Activated CD4-positive, alpha-beta memory T cell treated with anti-CD3 and anti-CD28 coated beads, Interleukin-2, amount 10 ng/mL, durations not matched to agents 7 days and 5 days (primary cell): ENCODE results near the gene PTPRM. TPM values are rescaled to one million over a fixed set of nuclear protein-coding genes. Genes with fewer than 3 reads are reported as not detected.

Experiments used
- CTCF ChIA-PET: fragments of 350-600 bp; sonication (Branson Sonifier 250); formaldehyde crosslinking; loops from one replicate; lab custom pipeline; 2021; ENCODE audit warnings: antibody characterized with exemption, inconsistent platforms; lab: Charles Lee
- POLR2A ChIA-PET: fragments of 350-600 bp; sonication (Branson Sonifier 250); formaldehyde crosslinking; loops from one replicate; lab custom pipeline; 2021; ENCODE audit warnings: antibody characterized with exemption; lab: Charles Lee
- DNase-seq: peaks from one replicate; pipeline ENCODE4 v3.0.0-alpha.2; 2020
- H3K27ac Mint-ChIP-seq: one replicate; pipeline ENCODE4 v1.8.0; 2021; ENCODE audit warnings: mild to moderate bottlenecking, mixed read lengths
- H3K27me3 Mint-ChIP-seq: one replicate; pipeline ENCODE4 v1.8.0; 2021; ENCODE audit warnings: mixed read lengths
- H3K36me3 Mint-ChIP-seq: one replicate; pipeline ENCODE4 v1.8.0; 2021; ENCODE audit warnings: low read depth, mixed read lengths
- H3K4me1 Mint-ChIP-seq: one replicate; pipeline ENCODE4 v1.8.0; 2021; ENCODE audit warnings: mixed read lengths
- H3K4me3 Mint-ChIP-seq: one replicate; pipeline ENCODE4 v1.8.0; 2021; ENCODE audit warnings: mild to moderate bottlenecking, mixed read lengths
- H3K9me3 Mint-ChIP-seq: one replicate; pipeline ENCODE4 v1.8.0; 2021; ENCODE audit warnings: mixed read lengths
- total RNA-seq, 2 experiments: library from RNA; stranded (reverse); gene quantifications; one replicate each; pipeline ENCODE4 v1.2.3, GENCODE V29; 2021

PTPRM gene
- total RNA-seq, 2 experiments from 2014 or later: 9.3 to 12.3 TPM

DNA sequence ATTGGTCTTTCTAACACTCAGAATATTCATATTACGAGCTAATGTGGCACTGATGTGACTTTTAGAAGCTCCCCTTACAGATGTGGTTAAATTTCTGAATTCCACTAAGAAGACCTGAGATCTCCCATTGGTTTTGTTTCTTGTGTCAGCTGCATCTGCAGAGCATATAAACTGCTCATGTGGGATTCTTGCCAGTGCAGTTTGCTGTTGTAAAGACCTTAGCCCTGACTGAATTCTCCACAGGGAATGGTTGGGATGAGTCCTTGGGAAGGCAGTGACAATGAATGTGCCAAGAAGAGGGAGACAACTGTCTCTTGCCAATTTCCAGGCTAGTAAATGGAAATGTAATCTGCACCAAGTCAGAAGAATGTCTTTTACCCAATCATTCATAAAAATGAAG is 94.1 kb downstream of the PTPRM start:
- H3K4me3 Mint-ChIP-seq: no peak overlapping the region
- no peak for DNase-seq
- H3K27ac Mint-ChIP-seq: no peak overlapping the region
- H3K4me1 Mint-ChIP-seq: no peaks in the 10 kb centered on the region
- CTCF ChIA-PET: no interaction called here
- no peaks in the 10 kb centered on the region for H3K36me3 Mint-ChIP-seq
- POLR2A ChIA-PET: no interaction called here
- peaks cover 1% of the 10 kb centered on the region for H3K27me3 Mint-ChIP-seq
- peaks cover 2% of the 10 kb centered on the region for H3K9me3 Mint-ChIP-seq

DNA sequence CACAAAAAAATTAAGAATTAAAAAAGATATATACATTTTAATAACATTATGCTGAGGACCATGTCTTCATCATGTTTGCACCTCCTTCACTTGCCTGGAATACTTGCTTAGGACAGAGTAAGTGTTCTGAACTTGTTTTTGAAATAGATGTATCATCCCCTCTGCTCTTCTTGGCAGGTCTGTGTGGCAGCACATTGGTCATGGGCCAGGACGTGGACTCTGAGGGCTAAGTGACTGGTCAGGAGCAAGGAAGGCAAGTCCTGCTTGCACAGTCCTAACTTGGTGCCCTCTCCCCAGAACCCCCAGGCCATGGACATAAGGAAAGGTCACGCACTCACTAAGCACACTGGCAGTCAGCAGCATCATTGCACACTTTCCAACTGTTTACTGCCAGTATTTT is 95.8 kb downstream of the PTPRM start:
- no peaks in the 10 kb centered on the region for H3K27me3 Mint-ChIP-seq
- H3K4me3 Mint-ChIP-seq: no peak overlapping the region
- no peak overlapping the region for H3K27ac Mint-ChIP-seq
- ChIA-PET CTCF (no interaction called here), POLR2A (no interaction called here)
- no peaks in the 10 kb centered on the region for H3K36me3 Mint-ChIP-seq
- H3K4me1 Mint-ChIP-seq: no peaks in the 10 kb centered on the region
- H3K9me3 Mint-ChIP-seq: no peaks in the 10 kb centered on the region
- DNase-seq: no peak

DNA sequence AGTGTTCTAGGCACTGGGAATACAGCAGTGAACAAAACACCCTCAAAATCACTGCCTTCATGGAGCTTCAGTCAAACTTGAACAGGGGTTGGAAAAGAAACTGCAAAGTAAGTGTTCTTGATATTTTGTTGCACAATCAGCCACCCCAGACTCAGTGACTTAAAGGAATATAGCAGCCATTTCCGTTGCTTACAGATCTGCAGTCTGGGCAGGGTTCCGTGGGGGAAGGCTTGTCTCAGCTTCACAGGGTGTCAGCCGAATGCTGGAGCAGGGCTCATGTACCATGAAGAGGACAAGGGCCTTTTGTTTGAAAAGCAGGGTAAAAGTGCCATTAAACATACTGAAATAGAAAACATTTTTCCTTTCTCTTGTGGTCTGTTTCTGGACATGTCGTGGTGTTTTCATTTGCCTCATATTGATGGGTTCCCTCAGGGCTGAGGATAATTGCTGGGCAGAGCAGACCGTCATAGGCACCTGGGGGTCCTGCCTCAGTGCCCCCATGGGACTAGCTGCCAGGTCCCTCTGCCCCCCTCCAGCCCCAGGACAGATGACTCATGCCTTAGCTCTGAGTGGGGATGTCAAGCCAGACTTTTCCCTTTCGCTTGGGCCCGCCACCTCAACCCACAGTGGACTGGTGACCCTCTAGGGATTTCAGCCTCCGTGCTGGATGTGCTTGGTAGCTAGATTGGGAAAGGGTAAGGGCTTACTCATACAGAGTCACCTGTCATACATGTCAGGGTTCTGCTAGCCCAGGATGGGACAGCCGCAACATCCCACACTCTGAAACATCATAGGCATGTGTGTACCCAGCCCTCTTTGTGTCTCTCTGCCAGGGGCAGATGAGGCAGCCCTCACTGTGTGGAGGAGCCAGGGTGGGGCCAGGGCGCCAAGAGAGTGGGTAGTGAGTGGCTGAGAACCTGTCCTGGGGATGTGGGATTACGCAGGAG is 96.5 kb downstream of the PTPRM start:
- Mint-ChIP-seq H3K27me3 (no peaks in the 10 kb centered on the region), H3K36me3 (no peaks in the 10 kb centered on the region), H3K4me1 (no peaks in the 10 kb centered on the region), H3K4me3 (no peak overlapping the region), H3K27ac (no peak overlapping the region), H3K9me3 (no peaks in the 10 kb centered on the region)
- ChIA-PET POLR2A (no interaction called here), CTCF (no interaction called here)
- no peak for DNase-seq

DNA sequence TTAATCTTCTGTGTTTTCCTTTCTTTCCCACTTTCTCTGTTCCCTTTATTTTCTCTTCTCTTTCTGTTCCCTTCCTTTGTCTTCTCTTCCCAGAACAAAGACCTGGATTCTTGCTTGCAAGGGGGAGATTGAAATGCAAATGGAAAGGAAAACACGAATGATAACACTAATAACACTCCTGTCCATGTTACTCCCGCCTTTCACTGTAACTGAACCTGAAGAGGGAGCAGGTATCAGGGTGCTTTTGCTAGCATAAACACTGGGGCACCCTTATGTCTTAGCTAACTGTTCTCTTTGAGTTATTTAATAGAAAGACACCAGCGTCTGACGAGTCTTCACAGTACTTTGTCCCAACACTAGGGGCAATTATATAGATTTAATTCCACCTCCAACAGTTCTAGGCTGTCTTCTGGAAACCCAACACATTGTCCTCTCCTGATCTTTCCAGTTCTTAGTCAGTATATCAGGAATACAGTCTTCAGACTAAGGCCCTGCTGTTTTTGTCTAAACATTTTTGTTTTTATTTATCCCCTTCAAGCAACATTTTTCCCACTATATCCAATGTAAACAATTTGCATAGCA is 99.2 kb downstream of the PTPRM start:
- Mint-ChIP-seq H3K4me3 (no peak overlapping the region), H3K4me1 (no peaks in the 10 kb centered on the region), H3K27ac (no peak overlapping the region), H3K36me3 (no peaks in the 10 kb centered on the region), H3K9me3 (no peaks in the 10 kb centered on the region), H3K27me3 (no peaks in the 10 kb centered on the region)
- ChIA-PET CTCF (no interaction called here), POLR2A (no interaction called here)
- DNase-seq: no peak

DNA sequence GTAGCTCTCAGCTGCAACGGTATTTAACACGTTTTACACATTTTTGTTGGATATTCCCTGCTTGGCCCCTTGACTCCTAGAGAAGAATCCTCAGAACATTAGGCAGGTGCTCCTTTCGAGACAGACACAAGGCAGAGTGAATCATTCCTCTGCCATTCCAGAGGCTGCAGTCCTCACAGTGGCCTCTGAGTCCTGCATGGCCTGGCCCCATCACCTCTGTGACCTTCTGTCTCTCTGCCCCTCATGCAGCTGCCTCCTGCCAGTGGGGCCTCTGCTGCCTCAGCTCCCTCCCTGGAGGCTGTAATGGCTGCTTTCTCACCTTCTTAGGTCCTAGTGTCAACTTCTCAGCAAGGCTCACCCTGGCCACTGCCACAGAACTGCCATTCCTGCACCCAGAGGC is 101.3 kb downstream of the PTPRM start:
- Mint-ChIP-seq H3K27me3 (no peaks in the 10 kb centered on the region), H3K4me3 (no peak overlapping the region), H3K9me3 (no peaks in the 10 kb centered on the region), H3K27ac (no peak overlapping the region), H3K4me1 (no peaks in the 10 kb centered on the region), H3K36me3 (no peaks in the 10 kb centered on the region)
- no peak for DNase-seq
- ChIA-PET CTCF (interaction anchor here (0.9 kb wide), 1 partner anchor 259 kb away, joined by 3 read pairs; no protein-coding TSS in a partner anchor), POLR2A (no interaction called here)

DNA sequence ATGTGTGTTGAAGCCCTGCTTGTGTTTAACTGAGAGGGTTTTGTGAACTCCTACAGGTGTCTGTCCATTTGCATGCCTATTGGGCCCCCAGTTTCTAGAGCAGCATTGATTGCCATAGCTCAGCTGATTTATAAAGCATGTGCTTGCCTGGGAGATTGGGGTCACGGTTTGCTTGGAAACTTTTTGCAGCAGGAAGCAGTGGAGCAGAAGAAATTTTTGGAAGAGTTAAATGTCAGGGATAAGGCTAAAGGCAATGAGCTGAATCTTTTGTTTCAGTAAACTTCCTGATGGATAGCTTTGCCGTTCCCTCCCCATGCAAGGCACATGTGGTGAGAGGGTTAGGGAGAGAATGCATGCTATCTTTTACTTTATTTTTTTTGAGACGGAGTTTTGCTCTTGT is 102.2 kb downstream of the PTPRM start:
- CTCF ChIA-PET: no interaction called here
- no peak overlapping the region for H3K4me3 Mint-ChIP-seq
- H3K4me1 Mint-ChIP-seq: no peaks in the 10 kb centered on the region
- H3K9me3 Mint-ChIP-seq: no peaks in the 10 kb centered on the region
- no peak overlapping the region for H3K27ac Mint-ChIP-seq
- no peaks in the 10 kb centered on the region for H3K36me3 Mint-ChIP-seq
- DNase-seq: no peak
- H3K27me3 Mint-ChIP-seq: no peaks in the 10 kb centered on the region
- POLR2A ChIA-PET: no interaction called here

DNA sequence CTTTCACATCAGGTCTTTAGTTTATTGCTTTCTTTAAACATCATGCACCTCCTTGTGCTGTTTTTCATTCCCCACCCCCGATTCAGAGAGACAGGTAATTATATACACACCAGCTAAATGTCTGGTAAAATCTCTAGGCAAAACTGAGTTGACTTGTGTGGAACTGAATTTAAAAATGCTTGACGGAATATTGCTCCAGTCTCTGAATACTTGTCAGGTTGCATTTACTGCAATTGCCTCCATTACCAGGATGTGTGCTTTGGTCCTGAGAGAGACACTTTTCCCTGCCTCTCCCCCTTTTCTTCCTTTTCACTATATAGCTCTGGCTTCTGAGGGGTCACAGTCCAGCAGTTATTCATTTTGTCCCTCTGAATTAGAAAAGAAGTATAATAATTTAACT is 104.0 kb downstream of the PTPRM start:
- DNase-seq: no peak
- H3K27me3 Mint-ChIP-seq: no peaks in the 10 kb centered on the region
- ChIA-PET CTCF (no interaction called here), POLR2A (no interaction called here)
- no peak overlapping the region for H3K4me3 Mint-ChIP-seq
- no peaks in the 10 kb centered on the region for H3K4me1 Mint-ChIP-seq
- no peaks in the 10 kb centered on the region for H3K9me3 Mint-ChIP-seq
- no peaks in the 10 kb centered on the region for H3K36me3 Mint-ChIP-seq
- H3K27ac Mint-ChIP-seq: no peak overlapping the region

DNA sequence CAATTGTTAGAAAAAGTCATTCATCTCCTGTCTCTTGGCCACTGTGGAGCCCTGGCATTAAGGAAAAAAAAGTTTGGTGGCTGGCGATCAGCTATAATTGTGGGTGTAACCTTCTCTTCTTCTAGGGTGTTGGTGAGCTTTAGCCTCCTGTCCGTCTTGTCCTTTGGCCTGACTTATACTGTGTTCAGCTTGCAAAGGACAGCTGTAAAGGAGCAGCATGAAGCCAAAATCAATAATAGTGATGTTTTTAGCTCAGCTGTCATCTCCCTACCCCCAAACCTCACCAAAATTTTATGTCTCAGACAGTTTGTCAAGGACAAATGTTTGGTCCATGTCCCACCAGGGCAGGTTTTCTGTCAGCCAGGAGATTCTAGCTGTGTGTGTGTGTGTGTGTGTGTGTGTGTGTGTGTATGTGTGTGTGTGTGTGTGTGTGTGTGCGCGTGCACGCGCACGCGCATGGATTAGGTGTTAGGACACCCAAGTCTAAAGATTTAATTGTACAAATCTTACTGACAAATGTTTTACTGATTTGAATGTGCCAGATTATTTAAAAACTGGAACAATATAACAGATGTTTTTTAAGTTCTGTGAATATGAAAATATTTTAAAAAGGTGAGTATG is 109.2 kb downstream of the PTPRM start:
- Mint-ChIP-seq H3K36me3 (no peaks in the 10 kb centered on the region), H3K27ac (no peak overlapping the region), H3K27me3 (no peaks in the 10 kb centered on the region), H3K9me3 (peaks cover 2% of the 10 kb centered on the region), H3K4me3 (no peak overlapping the region), H3K4me1 (no peaks in the 10 kb centered on the region)
- ChIA-PET CTCF (interaction anchor here (1.1 kb wide), 1 partner anchor 13 kb away, joined by 4 read pairs; no protein-coding TSS in a partner anchor), POLR2A (no interaction called here)
- DNase-seq: no peak

DNA sequence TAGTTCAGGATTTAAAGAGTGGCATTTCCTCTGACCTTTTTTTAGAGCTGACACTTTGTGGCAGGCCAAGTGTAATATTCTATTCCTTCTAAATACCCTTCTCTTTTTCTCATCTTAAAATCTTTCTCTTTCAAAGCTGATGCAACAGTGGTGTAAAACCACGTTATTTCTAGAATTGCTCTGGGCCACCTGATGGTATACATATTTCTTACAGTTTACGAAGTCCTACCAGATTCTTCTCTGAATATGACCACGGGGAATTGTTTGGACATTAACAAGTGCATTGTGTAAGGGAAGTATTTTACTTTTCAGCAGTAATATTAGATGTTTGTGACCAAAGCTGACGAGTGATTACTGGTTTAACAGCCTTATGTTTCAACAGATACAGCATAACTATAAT is 109.9 kb downstream of the PTPRM start:
- Mint-ChIP-seq H3K4me1 (no peaks in the 10 kb centered on the region), H3K27me3 (no peaks in the 10 kb centered on the region), H3K4me3 (no peak overlapping the region), H3K9me3 (peaks cover 2% of the 10 kb centered on the region), H3K27ac (no peak overlapping the region), H3K36me3 (no peaks in the 10 kb centered on the region)
- ChIA-PET POLR2A (no interaction called here), CTCF (interaction anchor here (1.1 kb wide), 1 partner anchor 13 kb away, joined by 4 read pairs; no protein-coding TSS in a partner anchor)
- no peak for DNase-seq

DNA sequence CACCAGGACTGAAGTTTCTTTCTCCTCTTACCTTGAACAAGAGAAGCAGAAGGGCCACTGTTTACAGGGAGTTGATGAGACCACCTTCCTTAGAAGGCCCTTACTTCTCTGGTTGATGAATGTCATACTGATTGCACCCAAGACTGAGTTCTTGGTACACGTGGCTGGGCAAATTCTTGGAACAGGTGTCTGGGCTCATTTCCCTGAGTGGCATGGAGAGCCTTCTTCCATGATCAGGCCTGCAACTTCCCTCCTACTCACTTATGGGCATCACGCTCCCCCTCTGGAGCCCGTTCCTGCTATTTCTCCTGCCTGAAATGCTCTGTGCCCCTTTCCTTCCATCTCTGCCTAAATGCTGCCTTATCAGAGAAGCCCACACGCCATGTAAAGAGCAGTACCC is 110.3 kb downstream of the PTPRM start:
- no peak for DNase-seq
- Mint-ChIP-seq H3K36me3 (no peaks in the 10 kb centered on the region), H3K27ac (no peak overlapping the region), H3K27me3 (no peaks in the 10 kb centered on the region), H3K9me3 (peaks cover 2% of the 10 kb centered on the region), H3K4me1 (no peaks in the 10 kb centered on the region), H3K4me3 (no peak overlapping the region)
- POLR2A ChIA-PET: no interaction called here
- CTCF ChIA-PET: no interaction called here

DNA sequence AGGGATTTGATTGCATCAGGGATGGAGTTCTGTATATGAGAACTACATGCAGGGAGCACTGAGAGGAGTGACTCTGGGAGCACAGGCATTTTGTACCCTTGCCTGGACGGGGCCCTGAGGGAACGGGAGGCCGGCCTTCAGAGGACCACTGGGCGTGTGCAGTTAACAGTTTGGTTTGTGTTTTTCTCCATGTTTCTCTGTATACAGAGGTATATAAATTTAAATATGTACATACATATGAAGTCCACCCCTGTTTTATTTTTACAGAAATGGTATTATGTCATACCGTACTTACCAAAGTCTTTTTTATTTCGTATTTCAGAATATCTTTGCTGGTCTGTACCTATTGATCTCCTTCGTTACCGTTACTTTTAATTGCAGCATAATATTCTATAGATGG is 111.3 kb downstream of the PTPRM start:
- ChIA-PET CTCF (no interaction called here), POLR2A (no interaction called here)
- Mint-ChIP-seq H3K27ac (no peak overlapping the region), H3K27me3 (no peaks in the 10 kb centered on the region), H3K4me3 (no peak overlapping the region), H3K4me1 (no peaks in the 10 kb centered on the region), H3K9me3 (peaks cover 2% of the 10 kb centered on the region), H3K36me3 (no peaks in the 10 kb centered on the region)
- DNase-seq: no peak

DNA sequence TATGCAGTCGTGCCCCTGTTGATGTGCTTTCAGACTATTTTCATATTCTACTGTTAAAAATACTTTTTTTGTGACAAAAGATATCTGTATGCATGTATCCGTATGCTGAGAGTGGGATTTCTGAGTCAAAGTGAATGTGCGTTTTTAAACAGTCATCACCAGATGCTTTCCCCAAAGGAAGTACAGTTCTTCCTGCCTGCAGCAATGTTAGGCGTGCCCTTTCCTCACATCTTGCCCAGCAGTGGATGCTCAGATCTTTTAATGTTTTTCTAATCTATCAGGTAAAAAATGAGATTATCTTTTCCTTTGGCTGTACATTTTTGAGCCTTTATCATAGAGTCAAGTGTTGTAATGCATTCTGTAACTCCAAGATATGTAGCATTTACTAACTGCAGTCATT is 111.7 kb downstream of the PTPRM start:
- Mint-ChIP-seq H3K9me3 (peaks cover 2% of the 10 kb centered on the region), H3K4me3 (no peak overlapping the region), H3K36me3 (no peaks in the 10 kb centered on the region), H3K27ac (no peak overlapping the region), H3K27me3 (no peaks in the 10 kb centered on the region), H3K4me1 (no peaks in the 10 kb centered on the region)
- CTCF ChIA-PET: no interaction called here
- POLR2A ChIA-PET: no interaction called here
- DNase-seq: no peak

DNA sequence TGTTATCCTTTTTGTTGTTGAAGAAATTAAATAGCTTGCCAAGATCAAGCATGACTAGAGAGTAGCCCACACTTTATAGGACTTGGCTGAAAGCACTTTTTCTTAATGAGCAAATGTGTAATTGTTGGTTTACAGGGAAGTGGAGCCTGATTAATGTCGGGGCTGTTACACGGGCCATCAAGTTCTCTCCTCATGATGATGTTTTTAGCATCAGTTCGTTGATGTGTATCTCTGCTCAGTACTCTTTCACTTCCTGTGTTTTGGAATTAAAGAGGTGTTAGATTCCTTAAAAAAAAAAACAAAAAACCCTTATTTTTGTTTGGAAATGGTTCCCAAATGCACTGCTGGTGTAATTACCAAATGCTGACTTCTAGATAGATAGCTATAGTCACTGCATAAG is 114.2 kb downstream of the PTPRM start:
- H3K36me3 Mint-ChIP-seq: no peaks in the 10 kb centered on the region
- ChIA-PET POLR2A (no interaction called here), CTCF (no interaction called here)
- peaks cover 2% of the 10 kb centered on the region for H3K9me3 Mint-ChIP-seq
- no peak overlapping the region for H3K4me3 Mint-ChIP-seq
- H3K27me3 Mint-ChIP-seq: no peaks in the 10 kb centered on the region
- no peak overlapping the region for H3K27ac Mint-ChIP-seq
- H3K4me1 Mint-ChIP-seq: no peaks in the 10 kb centered on the region
- DNase-seq: no peak
